RWPE2 (cell line): ENCODE measurements around the gene BPIFB1.

ENCODE experiments used
- ATAC-seq: fragments of 200-7000 bp; cut with Tn5 transposase; 3 replicates; pipeline ENCODE4 v1.9.1; 2021; ENCODE audit warnings: low read depth
- DNase-seq: peaks from one replicate; pipeline ENCODE4 v3.0.0-alpha.2; 2020; ENCODE audit warnings: low spot score
- H3K27ac ChIP-seq: fragments of 450-650 bp; 2 replicates; pipeline ENCODE4 v1.5.1; 2017; ENCODE audit warnings: mild to moderate bottlenecking; ENCODE audit not compliant: poor library complexity, severe bottlenecking
- H3K27me3 ChIP-seq: fragments of 250-450 bp; sonication (Bioruptor Pico); 2 replicates; pipeline ENCODE4 v1.5.1; 2021; ENCODE audit warnings: mild to moderate bottlenecking, moderate library complexity; ENCODE audit not compliant: insufficient read depth, poor library complexity, severe bottlenecking
- H3K36me3 ChIP-seq: fragments of 250-450 bp; sonication (Bioruptor Pico); 2 replicates; pipeline ENCODE4 v1.5.1; 2020; ENCODE audit warnings: low read depth, mild to moderate bottlenecking, moderate library complexity
- H3K4me1 ChIP-seq: fragments of 250-450 bp; sonication (Bioruptor Pico); 2 replicates; pipeline ENCODE4 v1.5.1; 2021; ENCODE audit warnings: mild to moderate bottlenecking, moderate library complexity; ENCODE audit not compliant: insufficient read depth, poor library complexity, severe bottlenecking
- H3K4me3 ChIP-seq: fragments of 250-450 bp; sonication (Bioruptor Pico); 2 replicates; pipeline ENCODE4 v1.5.1; 2021; ENCODE audit warnings: mild to moderate bottlenecking, moderate library complexity; ENCODE audit not compliant: severe bottlenecking
- H3K9me3 ChIP-seq: fragments of 250-450 bp; sonication (Bioruptor Pico); 2 replicates; pipeline ENCODE4 v1.5.1; 2021; ENCODE audit warnings: mild to moderate bottlenecking, moderate library complexity; ENCODE audit not compliant: severe bottlenecking
- CTCF ChIP-seq: fragments of 450-650 bp; IDR thresholded peaks from one replicate; pipeline ENCODE4 v1.5.1; 2017; ENCODE audit warnings: mild to moderate bottlenecking, moderate library complexity; ENCODE audit not compliant: poor library complexity, severe bottlenecking

Gene BPIFB1

DNA sequence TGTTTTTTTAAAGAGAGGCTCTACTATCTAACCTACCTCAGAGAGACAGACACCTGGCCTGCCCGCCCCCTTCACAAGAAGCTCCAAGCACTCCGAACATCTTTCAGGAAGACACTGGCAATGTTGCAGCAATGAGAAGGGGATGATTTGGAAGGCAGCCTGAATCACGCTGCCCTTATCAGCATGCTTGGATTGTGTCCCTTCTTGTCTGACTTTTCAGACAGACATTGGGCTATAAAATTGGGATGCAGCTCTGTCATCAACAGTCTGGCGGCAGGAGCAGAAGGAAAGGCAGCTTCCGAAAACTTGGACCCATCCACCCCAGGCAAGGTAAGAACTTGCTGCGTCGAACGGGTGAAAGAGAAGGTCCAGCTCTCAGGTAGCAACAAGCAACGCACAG lies 62.3 kb downstream of the BPIFB1 start:
- no peaks in the 10 kb centered on the region for H3K36me3 ChIP-seq
- DNase-seq (no peak), ATAC-seq (no peak)
- TF ChIP-seq CTCF, result no peak
- H3K27ac ChIP-seq, result no peak overlapping the region
- no peaks in the 10 kb centered on the region for H3K9me3 ChIP-seq
- H3K4me1 ChIP-seq, result no peaks in the 10 kb centered on the region
- H3K4me3 ChIP-seq, result no peak overlapping the region
- no peaks in the 10 kb centered on the region for H3K27me3 ChIP-seq

DNA sequence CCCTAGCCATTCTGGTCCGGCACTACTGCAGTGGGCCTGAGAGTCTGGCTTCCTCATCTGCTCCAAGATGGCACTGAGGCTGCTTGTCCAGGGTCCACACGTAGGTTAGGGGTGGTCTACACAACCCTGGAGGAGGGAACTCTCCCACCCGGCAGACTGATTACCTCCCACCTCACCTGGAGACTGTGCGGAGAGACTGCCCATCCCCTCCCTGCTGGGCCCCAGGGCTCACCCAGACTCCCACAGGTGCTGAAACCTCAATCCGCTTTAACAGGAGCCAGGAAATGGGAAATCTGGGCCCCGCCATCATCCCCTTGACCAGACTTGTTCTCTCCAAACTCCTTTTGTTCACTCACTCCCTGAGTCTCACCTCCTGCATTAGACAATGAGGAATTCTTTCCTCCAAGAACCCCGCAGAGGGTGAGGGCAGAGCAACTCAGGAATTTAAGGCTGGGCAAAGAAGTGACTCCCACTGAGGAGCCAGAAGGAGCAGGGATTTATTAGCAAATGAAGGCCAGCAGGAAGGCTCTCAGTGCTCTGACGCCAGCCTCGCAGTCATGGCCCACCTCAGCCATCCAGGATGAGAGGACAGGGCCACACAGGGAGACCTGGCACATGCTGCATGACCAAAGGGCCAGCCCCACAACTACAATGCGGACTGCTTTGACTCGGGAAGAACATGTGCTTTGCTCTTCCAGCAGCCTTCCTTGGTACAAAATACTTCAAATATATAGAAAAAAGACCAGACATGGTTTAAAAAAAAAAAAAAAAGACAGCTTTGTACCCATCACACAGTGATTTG lies 65.3 kb downstream of the BPIFB1 start:
- H3K36me3 ChIP-seq, result no peaks in the 10 kb centered on the region
- TF ChIP-seq CTCF, result no peak
- no peaks in the 10 kb centered on the region for H3K9me3 ChIP-seq
- no peaks in the 10 kb centered on the region for H3K4me1 ChIP-seq
- no peaks in the 10 kb centered on the region for H3K27me3 ChIP-seq
- no peak overlapping the region for H3K4me3 ChIP-seq
- DNase-seq, result no peak
- ATAC-seq, result no peak
- H3K27ac ChIP-seq, result no peak overlapping the region

DNA sequence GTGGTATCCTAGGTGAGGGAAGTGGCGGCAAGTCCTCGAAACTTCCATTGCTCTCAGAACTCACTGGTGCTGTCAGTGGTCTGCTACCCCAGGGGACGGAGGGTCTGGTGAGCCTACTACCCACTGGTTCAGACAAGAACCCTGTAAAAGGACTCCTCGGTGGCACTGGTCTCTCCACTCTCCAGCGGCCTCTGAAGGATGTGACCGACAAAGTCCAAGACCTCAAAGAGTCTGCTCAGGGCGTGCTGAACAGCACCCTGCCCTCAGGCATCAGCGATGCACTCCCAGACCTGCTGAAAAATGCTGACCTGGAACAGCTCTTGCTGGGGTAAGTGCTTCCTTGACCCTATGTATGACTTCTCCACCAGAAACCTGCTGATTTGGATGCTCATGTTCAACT lies 66.5 kb downstream of the BPIFB1 start:
- no peaks in the 10 kb centered on the region for H3K9me3 ChIP-seq
- no peak for TF ChIP-seq CTCF
- no peak overlapping the region for H3K4me3 ChIP-seq
- ATAC-seq (no peak), DNase-seq (peak; percentile 76)
- H3K4me1 ChIP-seq, result no peaks in the 10 kb centered on the region
- no peaks in the 10 kb centered on the region for H3K36me3 ChIP-seq
- no peak overlapping the region for H3K27ac ChIP-seq
- H3K27me3 ChIP-seq, result no peaks in the 10 kb centered on the region

DNA sequence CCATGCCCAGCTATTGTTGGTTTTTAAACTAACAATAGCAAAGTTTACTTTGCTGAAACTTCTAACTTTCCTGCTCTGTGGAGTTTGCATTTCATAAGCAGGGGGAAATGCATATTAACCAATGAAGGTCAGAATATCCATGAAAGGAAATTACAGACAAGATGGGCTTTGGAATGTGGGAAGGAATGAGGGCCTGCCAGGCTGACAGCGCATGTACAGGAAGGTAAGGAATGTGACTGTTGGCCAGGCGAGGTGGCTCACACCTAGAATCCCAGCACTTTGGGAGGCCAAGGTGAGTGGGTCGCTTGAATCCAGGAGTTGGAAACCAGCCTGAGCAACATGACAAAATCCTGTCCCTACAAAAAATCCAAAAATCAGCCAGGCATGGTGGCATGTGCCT lies 68.7 kb downstream of the BPIFB1 start:
- no peak for TF ChIP-seq CTCF
- H3K4me1 ChIP-seq, result no peaks in the 10 kb centered on the region
- H3K4me3 ChIP-seq, result no peak overlapping the region
- DNase-seq (no peak), ATAC-seq (peak; percentile 48; the same call in 2 of the 3 replicates)
- H3K9me3 ChIP-seq, result no peaks in the 10 kb centered on the region
- no peaks in the 10 kb centered on the region for H3K27me3 ChIP-seq
- no peak overlapping the region for H3K27ac ChIP-seq
- H3K36me3 ChIP-seq, result peaks cover 9% of the 10 kb centered on the region
